GM19193 (cell line): ENCODE results near the gene KDM4C.

Experiments used
- POLR2A ChIP-seq: IDR thresholded peaks from 4 replicates; pipeline ENCODE4 v1.6.1; 2011; ENCODE audit not compliant: insufficient read depth, insufficient read length; ENCODE audit errors: extremely low read depth

KDM4C gene

DNA sequence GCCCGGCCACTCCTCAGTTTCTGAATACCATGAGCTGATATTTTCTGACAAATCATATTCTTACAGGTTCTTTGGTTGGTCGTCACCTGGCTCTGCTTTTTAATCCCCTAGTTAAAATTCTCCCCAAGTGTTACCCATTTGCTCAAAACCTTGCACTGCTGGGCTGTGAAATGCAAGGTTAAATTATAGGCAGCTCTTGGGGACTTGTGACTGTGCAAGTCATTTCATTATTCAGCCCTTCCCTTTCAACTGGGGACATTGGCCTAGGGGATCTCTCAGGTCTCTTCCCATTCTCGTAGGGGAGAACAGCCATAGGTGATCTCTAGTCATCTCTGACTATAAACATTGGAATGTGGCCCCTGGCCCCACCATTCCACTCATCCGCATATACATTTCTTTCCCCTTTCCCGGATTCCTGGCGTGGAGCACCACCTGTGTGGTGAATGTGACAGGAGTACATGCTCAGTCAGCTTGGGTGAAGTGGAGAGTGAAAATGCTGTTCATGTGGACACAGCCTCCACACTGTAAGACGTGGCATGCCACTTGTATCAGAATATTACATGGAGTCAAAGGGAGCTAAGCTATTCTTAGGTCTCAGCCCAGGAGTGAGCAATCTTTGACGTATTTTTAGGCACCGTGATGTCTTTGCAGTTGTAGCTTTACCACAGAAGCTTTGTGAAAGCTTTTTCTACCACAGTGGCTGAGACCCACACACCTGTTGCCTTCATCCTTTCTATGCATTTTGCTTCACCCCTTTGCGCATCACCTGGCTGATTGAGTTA lies 386.7 kb downstream of the KDM4C start:
- TF ChIP-seq POLR2A = no peak

DNA sequence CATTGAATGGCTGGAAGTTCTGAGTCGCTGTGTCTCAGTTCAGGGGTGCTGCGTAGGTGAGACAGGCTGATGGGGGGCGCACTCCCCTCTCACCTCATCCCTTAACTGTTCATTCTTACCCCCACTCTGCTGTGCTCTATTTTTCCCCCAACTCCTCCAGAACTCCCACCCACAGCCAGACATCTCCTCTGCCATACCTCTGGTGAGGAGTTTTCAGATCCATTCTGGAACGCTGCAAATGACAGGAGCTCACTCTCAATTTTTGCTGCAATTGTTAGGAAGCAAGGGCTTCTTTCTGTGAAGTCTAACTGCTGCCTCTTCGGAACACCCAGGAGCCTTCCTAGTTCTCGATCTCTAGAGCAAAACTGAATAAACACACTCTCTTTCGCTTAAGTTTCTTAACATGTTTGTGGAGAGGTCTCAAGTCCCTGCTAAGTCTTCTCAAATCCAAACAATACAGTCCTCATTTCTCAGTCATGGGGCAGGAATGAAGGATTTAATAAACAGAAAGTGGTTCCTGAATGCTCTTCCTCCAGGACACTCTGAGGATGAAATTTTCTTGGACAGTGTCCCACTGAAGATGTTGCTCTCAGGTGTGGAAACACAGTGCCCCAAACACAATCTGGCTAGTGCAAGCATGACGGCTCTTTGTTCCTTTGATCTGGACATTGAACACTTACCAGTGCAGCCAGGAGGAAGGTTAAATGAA lies 387.7 kb downstream of the KDM4C start:
- TF ChIP-seq POLR2A = no peak

DNA sequence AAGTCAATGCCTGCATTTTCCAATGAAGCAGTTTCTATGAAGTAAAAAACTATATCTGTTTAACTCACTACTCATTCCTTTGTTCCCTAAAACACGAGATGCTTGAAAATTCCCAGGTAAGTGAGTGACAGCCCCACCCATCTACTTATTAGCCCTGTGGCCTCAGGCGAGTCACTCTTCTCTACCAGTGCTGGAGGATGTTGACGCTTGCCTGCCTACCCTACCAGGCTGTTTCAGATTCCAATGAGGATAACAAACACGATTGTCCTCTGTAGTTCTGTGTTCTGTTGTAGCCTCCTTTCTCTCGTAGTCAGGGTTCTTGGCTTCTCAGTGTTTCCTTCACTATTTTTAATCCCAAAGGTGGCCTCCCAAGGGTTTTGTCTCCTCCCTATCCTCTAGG lies 388.8 kb downstream of the KDM4C start:
- no peak for TF ChIP-seq POLR2A

DNA sequence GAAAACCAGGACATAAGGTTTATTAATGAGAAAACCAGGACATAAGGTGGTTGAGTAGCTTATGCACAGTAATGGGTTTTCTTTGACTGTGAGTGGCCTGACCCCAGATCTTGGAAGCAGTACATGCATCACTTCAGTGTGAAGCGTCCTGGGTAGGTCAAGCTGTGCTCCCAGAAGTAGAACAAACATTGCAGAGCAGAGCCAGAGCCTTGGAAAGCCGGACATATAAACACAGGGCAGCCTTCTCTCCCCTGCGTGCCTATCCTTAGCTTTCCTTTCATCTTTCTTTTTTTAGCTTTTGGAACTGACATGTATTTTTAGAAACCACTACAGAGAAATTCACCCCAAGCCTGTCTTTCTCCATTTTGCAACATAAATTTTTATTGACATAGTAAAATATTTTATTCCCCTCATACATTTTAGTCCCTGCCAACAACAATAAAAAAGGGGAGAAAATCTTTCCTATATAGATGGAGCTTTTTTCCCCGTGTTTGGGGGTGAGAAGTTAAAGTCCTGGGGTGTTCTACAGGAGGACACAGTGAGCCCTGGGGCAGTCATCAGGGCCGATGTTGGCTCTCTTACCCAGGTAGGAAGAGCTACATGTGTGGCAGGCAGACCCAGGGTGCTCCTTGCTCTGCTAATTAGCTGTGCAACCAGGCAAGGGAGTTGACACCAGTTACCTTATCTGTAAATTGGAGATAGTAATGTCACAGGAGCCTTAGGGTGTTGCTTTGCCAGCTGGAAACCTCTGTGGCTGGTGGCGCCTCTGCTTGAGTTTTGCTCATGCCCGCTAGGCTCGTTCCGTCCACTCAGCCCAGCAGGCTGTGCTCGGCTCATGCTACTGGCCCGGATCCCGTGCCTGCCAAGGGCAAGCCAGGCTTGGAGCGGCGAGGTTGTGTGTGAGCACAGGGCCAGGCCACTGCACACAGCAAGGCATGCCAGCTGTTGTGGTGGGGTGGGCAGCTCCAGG lies 389.6 kb downstream of the KDM4C start:
- no peak for TF ChIP-seq POLR2A

DNA sequence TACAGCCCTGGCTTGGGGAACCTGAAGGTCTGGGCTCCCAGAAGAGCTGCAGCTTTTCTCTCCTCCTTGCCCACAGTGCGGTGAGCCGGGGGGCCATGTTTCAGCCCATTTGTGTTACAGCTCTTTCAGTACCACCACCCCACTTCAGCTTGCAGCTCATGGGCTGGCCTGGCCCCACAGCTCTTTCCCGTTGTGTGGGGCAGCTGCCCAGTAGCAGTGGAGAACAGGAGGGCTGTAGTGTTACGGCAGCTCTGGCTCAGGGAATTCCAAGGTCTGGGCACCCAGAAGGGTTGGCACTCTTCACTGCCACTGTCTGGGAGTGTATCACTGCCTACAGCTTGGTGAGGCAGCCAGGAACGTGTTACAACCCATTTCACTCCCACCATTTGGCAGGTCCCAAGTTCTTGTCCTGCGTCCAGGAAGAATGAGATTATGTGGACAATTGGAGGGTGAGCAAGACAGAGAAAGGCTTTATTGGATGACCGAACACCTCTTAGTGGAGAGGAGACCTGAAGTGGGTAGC lies 390.5 kb downstream of the KDM4C start:
- no peak for TF ChIP-seq POLR2A

DNA sequence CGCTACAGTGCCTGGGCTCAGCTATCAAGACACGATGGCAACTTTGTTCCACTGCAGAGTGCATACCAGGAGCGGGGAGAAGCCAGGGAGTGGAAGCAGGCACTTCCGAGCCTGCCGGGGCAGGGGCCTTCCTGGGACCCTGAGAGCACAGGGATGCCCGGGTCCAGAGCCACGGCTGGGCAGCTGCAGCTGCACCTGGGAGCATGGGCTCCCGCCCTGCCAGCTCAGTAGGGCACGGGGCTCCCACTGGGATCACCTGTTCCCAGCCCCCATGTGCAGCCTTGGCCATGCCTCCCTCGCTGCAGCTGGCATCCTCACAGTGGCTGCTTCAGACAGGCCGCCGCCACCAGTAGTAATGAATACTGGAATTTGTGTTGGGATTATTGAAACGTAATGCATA lies 391.5 kb downstream of the KDM4C start:
- TF ChIP-seq POLR2A = no peak

DNA sequence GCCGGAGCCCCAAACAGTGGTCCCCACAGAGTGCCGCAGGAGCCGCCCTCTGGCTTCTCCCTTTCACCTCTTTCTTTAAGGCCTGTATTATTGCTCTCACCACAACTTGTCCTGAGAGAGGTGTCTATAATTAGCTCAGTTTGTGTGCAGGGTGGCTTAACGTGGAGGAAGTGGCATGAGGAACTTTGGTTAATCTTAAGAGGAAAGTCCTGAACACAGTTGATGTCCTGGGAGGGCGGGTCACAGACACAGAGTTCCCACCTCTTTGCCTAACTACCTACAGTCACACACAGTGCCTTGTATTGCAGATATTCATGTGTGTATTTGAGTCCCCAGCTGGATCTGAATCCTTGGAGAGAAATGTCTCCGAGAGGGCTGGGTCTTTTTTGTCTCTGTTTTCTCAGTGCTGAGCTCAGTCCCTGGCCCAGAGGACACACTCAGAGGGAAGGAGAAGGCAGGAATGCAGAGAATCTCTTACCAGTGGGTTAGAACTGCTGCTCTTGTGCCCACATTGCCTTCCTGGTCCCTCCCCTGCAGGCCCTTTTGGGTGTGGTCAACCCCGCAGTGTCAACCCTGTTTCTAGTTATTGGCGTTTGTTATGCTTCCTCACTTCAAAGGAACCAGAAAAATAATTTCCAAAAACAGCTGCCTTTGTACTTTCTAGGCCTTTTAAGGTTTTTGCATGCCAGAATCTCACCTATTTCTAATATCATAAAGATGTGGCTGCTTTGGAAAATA lies 392.5 kb downstream of the KDM4C start:
- no peak for TF ChIP-seq POLR2A

DNA sequence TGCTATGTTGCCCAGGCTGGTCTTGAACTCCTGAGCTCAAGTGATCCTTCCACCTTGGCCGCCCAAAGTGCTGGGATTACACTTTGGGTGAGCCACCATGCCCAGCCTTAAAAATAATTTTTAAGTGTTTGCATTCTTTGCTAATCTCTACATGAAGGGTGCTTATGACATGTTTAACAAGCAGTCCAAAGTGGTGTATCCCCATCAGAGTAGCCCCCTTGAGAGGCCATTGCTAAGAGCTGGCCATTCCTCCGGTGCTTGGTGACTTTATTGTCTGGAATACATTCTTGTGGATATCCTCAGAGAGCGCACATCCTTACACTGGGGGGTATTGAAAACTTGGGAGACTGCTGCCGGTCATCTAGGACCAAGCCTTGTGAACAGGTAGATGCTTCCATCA lies 395.4 kb downstream of the KDM4C start:
- TF ChIP-seq POLR2A = no peak

- TF ChIP-seq POLR2A = no peak
These were observed 395.8 kb downstream of the KDM4C start for GRCh38 chr9:7153566-7153965.

DNA sequence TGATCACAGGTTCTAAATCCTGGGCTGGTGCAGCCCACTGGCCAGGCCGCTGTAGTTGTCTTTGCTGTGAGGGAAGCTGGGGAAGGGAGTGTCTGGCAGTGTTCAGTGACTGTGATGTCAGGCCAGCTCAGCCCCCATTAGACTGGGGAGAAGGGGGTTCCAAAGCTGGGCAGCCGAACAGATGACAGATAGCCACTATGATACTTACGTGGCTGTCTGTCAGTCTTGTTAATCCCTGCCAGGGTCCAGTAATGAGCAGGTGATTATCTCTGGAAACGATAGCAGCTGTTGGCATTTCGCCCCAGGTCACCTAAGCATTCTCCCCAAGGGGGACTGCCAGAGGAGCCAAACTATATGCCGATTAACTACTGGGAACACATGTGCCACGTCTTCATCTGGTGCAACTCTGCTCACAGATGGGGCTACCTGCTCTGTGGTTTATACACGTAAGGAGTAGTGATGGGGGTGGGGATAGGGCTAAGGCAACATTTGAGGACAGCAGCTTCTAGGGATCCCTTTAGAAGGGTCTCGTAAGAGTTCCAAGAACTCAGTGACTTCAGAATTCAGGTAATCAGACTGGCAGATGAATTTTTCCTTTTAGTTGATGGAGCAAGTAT lies 396.3 kb downstream of the KDM4C start:
- TF ChIP-seq POLR2A = no peak

DNA sequence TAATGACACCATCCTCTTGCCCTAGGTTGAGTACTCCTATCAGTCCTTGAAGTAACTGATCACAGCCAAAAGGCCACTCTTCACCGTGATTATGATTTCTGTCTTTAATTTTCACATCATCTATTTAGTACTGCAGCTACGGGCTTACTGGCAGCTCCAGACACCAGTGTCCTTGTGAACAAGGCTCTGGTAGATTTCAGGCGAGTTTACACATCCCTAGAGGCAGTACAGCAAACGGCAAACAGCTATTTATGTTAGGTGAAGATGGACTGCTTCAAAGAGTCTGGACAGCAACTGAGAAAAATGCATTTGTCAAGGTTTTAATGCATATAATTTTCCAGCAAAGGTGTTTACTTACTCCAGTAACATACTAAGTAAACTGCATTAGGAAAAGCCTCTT lies 396.9 kb downstream of the KDM4C start:
- TF ChIP-seq POLR2A = no peak

GRCh38 chr9:7161469-7161868 lies 403.7 kb downstream of the KDM4C start:
- no peak for TF ChIP-seq POLR2A

DNA sequence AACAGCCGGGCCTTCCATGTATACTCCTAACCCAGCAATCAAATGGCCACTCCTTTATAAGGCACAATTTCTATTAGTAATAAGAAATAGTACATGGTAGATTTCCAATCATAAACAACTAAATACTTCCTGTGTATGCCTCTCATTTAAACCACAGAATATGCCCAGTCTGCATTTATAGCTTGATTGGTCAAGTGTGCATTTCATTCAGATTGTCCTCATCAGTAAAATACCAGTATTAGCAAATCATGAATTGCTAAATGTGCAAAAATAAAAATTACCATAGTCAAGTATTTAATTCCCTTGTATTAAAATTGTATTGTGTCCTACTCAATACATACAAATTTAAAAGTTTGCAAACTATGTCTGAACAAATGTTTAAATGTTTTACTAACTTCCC lies 406.2 kb downstream of the KDM4C start:
- no peak for TF ChIP-seq POLR2A

- TF ChIP-seq POLR2A = no peak
These were observed 406.9 kb downstream of the KDM4C start for GRCh38 chr9:7164440-7165330.
